ENCODE measurements around the gene FOXP2. TPM values are rescaled to one million over a fixed set of nuclear protein-coding genes. Genes with fewer than 3 reads are reported as not detected.

The FOXP2 gene
- total RNA-seq, 1 donor from 2014 or later = 1.1 TPM

DNA sequence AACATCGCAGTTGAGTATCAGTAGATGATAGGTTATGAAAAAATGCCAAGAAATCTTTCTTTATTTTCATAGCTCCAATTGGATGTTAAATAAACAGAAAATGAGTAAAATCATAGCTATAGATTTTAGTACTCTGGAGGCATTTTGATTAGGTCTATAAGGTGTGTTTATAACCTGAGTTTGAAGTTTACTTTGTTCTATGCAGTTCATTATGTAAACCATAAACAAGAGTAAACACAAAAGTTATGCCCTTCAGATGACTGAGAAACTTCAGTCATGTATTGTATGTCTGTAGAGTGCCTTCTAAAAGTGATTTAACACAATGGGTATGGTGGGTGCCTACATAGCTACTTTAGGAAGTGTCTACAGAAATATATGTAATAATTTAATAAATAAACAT, 13.6 kb downstream of the FOXP2 start:
- no peaks in the 10 kb centered on the region for H3K36me3 Mint-ChIP-seq
- Histone ChIP-seq H2AFZ (replicated peaks) (no peak overlapping the region), H3K4me1 (peaks cover 4% of the 10 kb centered on the region), H3F3A (ENCODE audit: low read depth) (no peaks in the 10 kb centered on the region), H3K9me3 (ENCODE audit: low read depth) (no peaks in the 10 kb centered on the region), H3K27ac (no peak overlapping the region), H3K4me3 (no peak overlapping the region), H3K27me3 (no peaks in the 10 kb centered on the region), H3K79me2 (ENCODE audit: low read depth) (no peaks in the 10 kb centered on the region), H3K4me2 (no peak overlapping the region), H3K36me3 (no peaks in the 10 kb centered on the region), H4K20me1 (ENCODE audit: low read depth) (no peaks in the 10 kb centered on the region), H3K9ac (no peak overlapping the region)
- peaks cover 8% of the 10 kb centered on the region for H3K4me1 Mint-ChIP-seq
- no peak for DNase-seq (ENCODE audit: low spot score)
- H3K27ac Mint-ChIP-seq = no peak overlapping the region
- H3K27me3 Mint-ChIP-seq (ENCODE audit: insufficient read depth, low read depth) = no peaks in the 10 kb centered on the region
- TF ChIP-seq, protein P1, sequence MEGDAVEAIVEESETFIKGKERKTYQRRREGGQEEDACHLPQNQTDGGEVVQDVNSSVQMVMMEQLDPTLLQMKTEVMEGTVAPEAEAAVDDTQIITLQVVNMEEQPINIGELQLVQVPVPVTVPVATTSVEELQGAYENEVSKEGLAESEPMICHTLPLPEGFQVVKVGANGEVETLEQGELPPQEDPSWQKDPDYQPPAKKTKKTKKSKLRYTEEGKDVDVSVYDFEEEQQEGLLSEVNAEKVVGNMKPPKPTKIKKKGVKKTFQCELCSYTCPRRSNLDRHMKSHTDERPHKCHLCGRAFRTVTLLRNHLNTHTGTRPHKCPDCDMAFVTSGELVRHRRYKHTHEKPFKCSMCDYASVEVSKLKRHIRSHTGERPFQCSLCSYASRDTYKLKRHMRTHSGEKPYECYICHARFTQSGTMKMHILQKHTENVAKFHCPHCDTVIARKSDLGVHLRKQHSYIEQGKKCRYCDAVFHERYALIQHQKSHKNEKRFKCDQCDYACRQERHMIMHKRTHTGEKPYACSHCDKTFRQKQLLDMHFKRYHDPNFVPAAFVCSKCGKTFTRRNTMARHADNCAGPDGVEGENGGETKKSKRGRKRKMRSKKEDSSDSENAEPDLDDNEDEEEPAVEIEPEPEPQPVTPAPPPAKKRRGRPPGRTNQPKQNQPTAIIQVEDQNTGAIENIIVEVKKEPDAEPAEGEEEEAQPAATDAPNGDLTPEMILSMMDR (IDR thresholded peaks at IDR 0.05) = no peak
- TF ChIP-seq EZH2phosphoT487 (IDR thresholded peaks at IDR 0.05) (no peak), EZH2 (IDR thresholded peaks at IDR 0.05) (no peak)
- no peak overlapping the region for H3K4me3 Mint-ChIP-seq
- no peaks in the 10 kb centered on the region for H3K9me3 Mint-ChIP-seq

DNA sequence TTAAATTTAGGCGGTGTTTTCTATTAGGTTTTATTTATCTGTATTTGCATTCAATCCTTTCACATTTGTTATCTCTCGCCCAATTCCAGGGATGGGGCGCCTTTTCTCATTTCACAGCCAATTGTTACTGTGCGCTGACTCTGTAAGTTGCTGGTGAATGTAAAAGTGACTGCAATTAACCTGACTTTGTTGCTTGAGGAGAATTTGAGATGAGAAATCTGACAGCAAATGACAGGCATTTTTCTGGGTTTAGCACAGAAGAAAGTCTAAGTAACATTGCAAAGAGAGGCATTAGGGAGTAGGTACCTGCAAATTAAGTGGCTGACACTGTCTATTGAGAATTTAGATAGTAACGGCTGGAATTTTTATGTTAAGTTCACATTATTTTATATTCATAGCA, 16.6 kb downstream of the FOXP2 start:
- Mint-ChIP-seq H3K36me3 (no peaks in the 10 kb centered on the region), H3K4me3 (no peak overlapping the region), H3K4me1 (peaks cover 8% of the 10 kb centered on the region), H3K27me3 (ENCODE audit: insufficient read depth, low read depth) (no peaks in the 10 kb centered on the region), H3K27ac (no peak overlapping the region), H3K9me3 (no peaks in the 10 kb centered on the region)
- Histone ChIP-seq H3K9me3 (ENCODE audit: low read depth) (no peaks in the 10 kb centered on the region), H3K4me3 (no peak overlapping the region), H3K4me2 (no peak overlapping the region), H3K27ac (no peak overlapping the region), H4K20me1 (ENCODE audit: low read depth) (no peaks in the 10 kb centered on the region), H3K79me2 (ENCODE audit: low read depth) (no peaks in the 10 kb centered on the region), H3K4me1 (peaks cover 4% of the 10 kb centered on the region), H3F3A (ENCODE audit: low read depth) (no peaks in the 10 kb centered on the region), H3K27me3 (no peaks in the 10 kb centered on the region), H3K36me3 (no peaks in the 10 kb centered on the region), H2AFZ (replicated peaks) (no peak overlapping the region), H3K9ac (no peak overlapping the region)
- TF ChIP-seq, protein P1 (IDR thresholded peaks at IDR 0.05) = no peak
- TF ChIP-seq EZH2 (IDR thresholded peaks at IDR 0.05) (no peak), EZH2phosphoT487 (IDR thresholded peaks at IDR 0.05) (no peak)
- DNase-seq (ENCODE audit: low spot score) = peak; percentile 3

DNA sequence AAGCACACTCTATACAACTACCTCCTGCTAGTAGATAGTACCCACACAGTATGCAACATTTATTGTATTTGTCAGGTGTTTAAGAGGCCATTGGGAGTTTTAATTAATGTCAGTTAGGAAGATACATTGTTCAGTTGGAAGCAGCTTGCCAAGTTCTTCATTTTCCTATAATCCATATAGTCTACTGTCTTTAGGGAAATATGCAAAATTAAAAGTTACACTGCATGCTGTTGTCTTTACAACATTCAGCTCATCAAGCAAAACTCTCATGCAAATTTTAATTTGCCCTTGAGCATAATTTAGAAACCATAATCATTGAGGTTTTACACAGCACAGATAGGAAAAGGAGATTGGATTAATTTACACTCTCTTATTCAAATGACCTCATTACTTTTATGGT, 17.4 kb downstream of the FOXP2 start:
- H3K9ac ChIP-seq = no peak overlapping the region
- Mint-ChIP-seq H3K4me3 (no peak overlapping the region), H3K36me3 (no peaks in the 10 kb centered on the region), H3K27me3 (ENCODE audit: insufficient read depth, low read depth) (no peaks in the 10 kb centered on the region), H3K9me3 (no peaks in the 10 kb centered on the region), H3K27ac (no peak overlapping the region), H3K4me1 (peaks cover 8% of the 10 kb centered on the region)
- no peak overlapping the region for H3K4me3 ChIP-seq
- H3K27me3 ChIP-seq = no peaks in the 10 kb centered on the region
- peaks cover 4% of the 10 kb centered on the region for H3K4me1 ChIP-seq
- H3K27ac ChIP-seq = no peak overlapping the region
- TF ChIP-seq EZH2phosphoT487 (IDR thresholded peaks at IDR 0.05) (no peak), EZH2 (IDR thresholded peaks at IDR 0.05) (no peak)
- TF ChIP-seq, protein P1 (IDR thresholded peaks at IDR 0.05) = no peak
- no peak for DNase-seq (ENCODE audit: low spot score)
- H2AFZ ChIP-seq (replicated peaks) = no peak overlapping the region
- H3K79me2 ChIP-seq (ENCODE audit: low read depth) = no peaks in the 10 kb centered on the region
- H3K9me3 ChIP-seq (ENCODE audit: low read depth) = no peaks in the 10 kb centered on the region
- no peaks in the 10 kb centered on the region for H3F3A ChIP-seq (ENCODE audit: low read depth)
- H3K4me2 ChIP-seq = no peak overlapping the region
- H4K20me1 ChIP-seq (ENCODE audit: low read depth) = no peaks in the 10 kb centered on the region
- no peaks in the 10 kb centered on the region for H3K36me3 ChIP-seq
